Thymus (tissue), 11 donors: ENCODE data around the gene GDF11. TPM values are rescaled to one million over a fixed set of nuclear protein-coding genes. Genes with fewer than 3 reads are reported as not detected.
A peak's percentile ranks its signal among the peaks of the same experiment; 100 is the strongest.

Source experiments
- DNase-seq, 9 donors: peaks; one replicate each; pipeline ENCODE4 v3.0.0-alpha.2; 2013; ENCODE audit warnings: low spot score in 9 of 9, low read depth in 6 of 9, missing footprints in 1 of 9
- H3K27ac ChIP-seq, 2 donors: one replicate each; pipeline ENCODE4 v1.5.1; 2013; ENCODE audit warnings: control low read depth in 1 of 2, low read depth in 1 of 2, low read length in 1 of 2, mild to moderate bottlenecking in 1 of 2, moderate library complexity in 1 of 2
- H3K27me3 ChIP-seq, 2 donors: one replicate each; pipeline ENCODE4 v1.5.1; 2013; ENCODE audit warnings: low read length in 1 of 2; ENCODE audit not compliant: control insufficient read depth in 2 of 2, insufficient read depth in 1 of 2
- H3K36me3 ChIP-seq, 2 donors: one replicate each; pipeline ENCODE4 v1.5.1; 2013; ENCODE audit warnings: low read length in 1 of 2, mild to moderate bottlenecking in 1 of 2, moderate library complexity in 1 of 2; ENCODE audit not compliant: control insufficient read depth in 2 of 2, insufficient read depth in 2 of 2
- H3K4me1 ChIP-seq, 2 donors: one replicate each; pipeline ENCODE4 v1.5.1; 2013; ENCODE audit warnings: low read length in 2 of 2; ENCODE audit not compliant: control insufficient read depth in 2 of 2, insufficient read depth in 2 of 2
- H3K4me3 ChIP-seq, 2 donors: one replicate each; pipeline ENCODE4 v1.5.1; 2013; ENCODE audit warnings: low read length in 2 of 2, control low read depth in 1 of 2, mild to moderate bottlenecking in 1 of 2
- H3K9me3 ChIP-seq, 2 donors: one replicate each; pipeline ENCODE4 v1.5.1; 2013; ENCODE audit warnings: low read length in 1 of 2, mild to moderate bottlenecking in 1 of 2; ENCODE audit not compliant: control insufficient read depth in 2 of 2, insufficient read depth in 1 of 2
- WGBS: extraction: QIAGEN DNeasy Blood & Tissue Kit; methylation state at CpG from one replicate; pipeline ENCODE4 v1.1.7; 2013; 5-methylcytosine and 5-hydroxymethylcytosine counted together
- polyA plus RNA-seq: library from polyadenylated mRNA; stranded (reverse); fragments of 200-250 nt; gene quantifications from one replicate; pipeline ENCODE4 v1.2.3, GENCODE V29; 2013
- total RNA-seq: library from RNA; stranded (reverse); fragments of 120-200 nt; gene quantifications from one replicate; pipeline ENCODE4 v1.2.4, GENCODE V29; 2013
- donor health status: healthy.

Gene GDF11
- total and polyA plus RNA-seq, 2 donors: 1.9 to 2.8 TPM

GRCh38 chr12:55727643-55728185, 15.2 kb upstream of the GDF11 start:
- WGBS: 71% methylated on average over 9 of the region's 9 CpGs
- H3K4me3 ChIP-seq: peak overlapping the region; percentile 67 to 73
- H3K27ac ChIP-seq: peak overlapping the region; percentile 83 to 91
- H3K4me1 ChIP-seq: peaks cover 7 to 50% of the 10 kb centered on the region in 2 donors
- H3K27me3 ChIP-seq: peaks cover 0 to 12% of the 10 kb centered on the region in 2 donors
- peaks cover 10 to 20% of the 10 kb centered on the region in 2 donors for H3K36me3 ChIP-seq
- H3K9me3 ChIP-seq: peaks cover 0 to 6% of the 10 kb centered on the region in 2 donors
- DNase-seq: no peak

- Histone ChIP-seq H3K4me1 (peaks cover 7 to 50% of the 10 kb centered on the region in 2 donors), H3K36me3 (peaks cover 10 to 20% of the 10 kb centered on the region in 2 donors), H3K4me3 (peak overlapping the region; percentile 67 to 73), H3K9me3 (peaks cover 0 to 6% of the 10 kb centered on the region in 2 donors), H3K27me3 (peaks cover 0 to 12% of the 10 kb centered on the region in 2 donors), H3K27ac (peak overlapping the region; percentile 83 to 91)
- 1% methylated on average over 61 of the region's 61 CpGs for WGBS
- peak in 1 of 9 donors; percentile 31 for DNase-seq
These were observed 14.6 kb upstream of the GDF11 start for GRCh38 chr12:55728186-55728938.

GRCh38 chr12:55728939-55729818, 13.7 kb upstream of the GDF11 start, which contains the start of gene CD63:
Gene CD63 (minus strand): TSS chr12:55729009. CDS start chr12:55728341, 668 bp downstream.
- WGBS: under 1% methylated on average over 61 of the region's 61 CpGs
- DNase-seq: peak in 3 of 9 donors; percentile 40 to 81 (median 56)

GRCh38 chr12:55729819-55730818, 12.8 kb upstream of the GDF11 start:
- H3K27me3 ChIP-seq: peaks cover 0 to 12% of the 10 kb centered on the region in 2 donors
- peaks cover 7 to 40% of the 10 kb centered on the region in 2 donors for H3K4me1 ChIP-seq
- H3K36me3 ChIP-seq: peaks cover 0 to 5% of the 10 kb centered on the region in 2 donors
- DNase-seq: peak in 3 of 9 donors; percentile 47 to 71 (median 54)
- peak overlapping the region; percentile 67 to 73 for H3K4me3 ChIP-seq
- 3% methylated on average over 19 of the region's 19 CpGs for WGBS
- H3K9me3 ChIP-seq: no peaks in the 10 kb centered on the region
- peak overlapping the region; percentile 91 to 93 for H3K27ac ChIP-seq

More at GRCh38 chr12:55728939-55729818, 13.7 kb upstream of the GDF11 start, which contains the start of gene CD63:
- H3K36me3 ChIP-seq: peaks cover 4 to 13% of the 10 kb centered on the region in 2 donors
- peaks cover 0 to 12% of the 10 kb centered on the region in 2 donors for H3K27me3 ChIP-seq
- H3K9me3 ChIP-seq: peaks cover 0 to 2% of the 10 kb centered on the region in 2 donors
- peak within 1 kb of the TSS; percentile 67 to 73 for H3K4me3 ChIP-seq
- H3K4me1 ChIP-seq: peaks cover 7 to 49% of the 10 kb centered on the region in 2 donors
- peak within 1 kb of the TSS; percentile 91 to 93 for H3K27ac ChIP-seq

GRCh38 chr12:55732288-55732687, 10.6 kb upstream of the GDF11 start:
- Histone ChIP-seq H3K36me3 (no peaks in the 10 kb centered on the region), H3K27me3 (peaks cover 0 to 12% of the 10 kb centered on the region in 2 donors), H3K4me3 (no peak overlapping the region), H3K4me1 (peaks cover 7 to 43% of the 10 kb centered on the region in 2 donors), H3K27ac (peak overlapping the region in 1 of 2 donors; percentile 55), H3K9me3 (no peaks in the 10 kb centered on the region)
- 95% methylated on average over 4 of the region's 4 CpGs for WGBS
- no peak for DNase-seq

- 96% methylated on average over 14 of the region's 14 CpGs for whole genome bisulfite sequencing
- peaks cover 0 to 7% of the 10 kb centered on the region in 2 donors for H3K27me3 ChIP-seq
These were observed 9.8 kb upstream of the GDF11 start for GRCh38 chr12:55733021-55733555.

GRCh38 chr12:55733858-55734257, 9.1 kb upstream of the GDF11 start:
- Histone ChIP-seq H3K27ac (no peak overlapping the region), H3K27me3 (no peaks in the 10 kb centered on the region), H3K4me1 (peaks cover 9 to 44% of the 10 kb centered on the region in 2 donors), H3K9me3 (no peaks in the 10 kb centered on the region), H3K4me3 (no peak overlapping the region), H3K36me3 (no peaks in the 10 kb centered on the region)
- no peak for DNase-seq
- WGBS: 93% methylated on average over 2 of the region's 2 CpGs

More at GRCh38 chr12:55733021-55733555, 9.8 kb upstream of the GDF11 start:
- no peaks in the 10 kb centered on the region for H3K9me3 ChIP-seq
- H3K4me3 ChIP-seq: no peak overlapping the region
- no peak overlapping the region for H3K27ac ChIP-seq
- no peak for DNase-seq
- H3K4me1 ChIP-seq: peaks cover 13 to 43% of the 10 kb centered on the region in 2 donors
- H3K36me3 ChIP-seq: no peaks in the 10 kb centered on the region
